Adrenal gland (tissue), 5 donors: Measurements from ENCODE around the gene NOXA1.

Experiments used
- CTCF ChIP-seq, 6 experiments: fragments of 450-650 bp in 4 of 6; fragments of 200-600 bp in 2 of 6; sonication (generic) in 1 of 6; IDR thresholded peaks; 1 replicate in 5 of 6; 2 replicates in 1 of 6; pipeline versions ENCODE4 v1.5.1 to v1.8.0; 2016 to 2021; ENCODE audit warnings: antibody characterized with exemption in 6 of 6, mild to moderate bottlenecking in 2 of 6, moderate library complexity in 1 of 6
- POLR2A ChIP-seq, 2 donors: fragments of 450-650 bp; IDR thresholded peaks; one replicate each; pipeline ENCODE4 v1.6.1; 2017; ENCODE audit warnings: antibody characterized with exemption in 2 of 2, mild to moderate bottlenecking in 2 of 2, moderate library complexity in 1 of 2
- donor health status: DM: no; HTN: no; CAD: no.

- TF ChIP-seq CTCF (IDR thresholded peaks at IDR 0.05), result peak in 1 of 6 experiments; percentile 47
- TF ChIP-seq POLR2A (IDR thresholded peaks at IDR 0.05), result no peak
These were observed 510 bp downstream of the NOXA1 start for GRCh38 chr9:137423514-137424291.
